BJ (cell line): Measurements from ENCODE around the gene UBD. TPM values are rescaled to one million over a fixed set of nuclear protein-coding genes. Genes with fewer than 3 reads are reported as not detected.

ENCODE experiments used
- CTCF ChIA-PET: fragments of 350-600 bp; formaldehyde crosslinking; extraction: SDS; loops from one replicate; lab custom pipeline; 2021; ENCODE audit warnings: antibody characterized with exemption, inconsistent platforms; lab: Yijun Ruan, JAX
- POLR2A ChIA-PET: fragments of 300-600 bp; sonication (Branson Sonifier 250); formaldehyde crosslinking; extraction: SDS; loops from one replicate; lab custom pipeline; 2021; ENCODE audit warnings: antibody characterized with exemption; lab: Charles Lee
- DNase-seq: peaks from one replicate; pipeline ENCODE4 v3.0.0-alpha.2; 2011; ENCODE audit warnings: low read depth
- H3K27me3 ChIP-seq: 2 replicates; pipeline ENCODE4 v1.6.0; 2011; ENCODE audit warnings: low read length; ENCODE audit not compliant: control insufficient read depth, insufficient read depth
- H3K36me3 ChIP-seq: 2 replicates; pipeline ENCODE4 v1.5.1; 2011; ENCODE audit warnings: low read length; ENCODE audit not compliant: control insufficient read depth, insufficient read depth
- H3K4me3 ChIP-seq: 2 replicates; pipeline ENCODE4 v1.5.1; 2011; ENCODE audit warnings: low read depth, mild to moderate bottlenecking, control low read depth, low read length
- polyA plus RNA-seq: library from polyadenylated mRNA; depleted of rRNA; stranded (reverse); fragments of >200 nt; gene quantifications from 2 replicates; pipeline ENCODE4 v1.2.3, GENCODE V29; 2011
- TF ChIP-seq, protein P1 (sequence below): IDR thresholded peaks from 2 replicates; pipeline ENCODE4 v1.5.1; 2011; ENCODE audit warnings: low read depth, mild to moderate bottlenecking, control low read depth, inconsistent platforms, low read length, moderate library complexity; ENCODE audit not compliant: insufficient read depth

UBD gene
- polyA plus RNA-seq, 1 experiment = not detected

DNA sequence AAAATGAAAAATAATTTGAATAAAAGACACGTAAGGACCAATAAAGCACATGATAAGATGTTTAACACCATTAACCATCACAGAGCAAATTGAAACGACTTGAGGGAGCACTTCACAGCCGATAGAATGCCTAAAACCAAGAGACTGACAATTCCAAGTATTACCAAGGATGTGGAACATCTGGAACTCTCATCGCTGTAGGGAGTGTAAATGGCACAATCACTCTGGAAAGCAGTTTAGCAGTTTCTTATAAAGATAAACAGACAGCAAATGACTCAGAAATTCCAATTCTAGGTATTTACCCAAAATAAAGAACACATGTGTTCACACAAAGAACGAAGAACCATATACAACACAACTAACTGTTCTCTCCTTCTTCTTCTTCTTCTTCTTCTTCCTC is 8.5 kb upstream of the UBD start:
- Histone ChIP-seq H3K4me3 (no peak overlapping the region), H3K36me3 (no peaks in the 10 kb centered on the region), H3K27me3 (no peaks in the 10 kb centered on the region)
- TF ChIP-seq, protein P1, sequence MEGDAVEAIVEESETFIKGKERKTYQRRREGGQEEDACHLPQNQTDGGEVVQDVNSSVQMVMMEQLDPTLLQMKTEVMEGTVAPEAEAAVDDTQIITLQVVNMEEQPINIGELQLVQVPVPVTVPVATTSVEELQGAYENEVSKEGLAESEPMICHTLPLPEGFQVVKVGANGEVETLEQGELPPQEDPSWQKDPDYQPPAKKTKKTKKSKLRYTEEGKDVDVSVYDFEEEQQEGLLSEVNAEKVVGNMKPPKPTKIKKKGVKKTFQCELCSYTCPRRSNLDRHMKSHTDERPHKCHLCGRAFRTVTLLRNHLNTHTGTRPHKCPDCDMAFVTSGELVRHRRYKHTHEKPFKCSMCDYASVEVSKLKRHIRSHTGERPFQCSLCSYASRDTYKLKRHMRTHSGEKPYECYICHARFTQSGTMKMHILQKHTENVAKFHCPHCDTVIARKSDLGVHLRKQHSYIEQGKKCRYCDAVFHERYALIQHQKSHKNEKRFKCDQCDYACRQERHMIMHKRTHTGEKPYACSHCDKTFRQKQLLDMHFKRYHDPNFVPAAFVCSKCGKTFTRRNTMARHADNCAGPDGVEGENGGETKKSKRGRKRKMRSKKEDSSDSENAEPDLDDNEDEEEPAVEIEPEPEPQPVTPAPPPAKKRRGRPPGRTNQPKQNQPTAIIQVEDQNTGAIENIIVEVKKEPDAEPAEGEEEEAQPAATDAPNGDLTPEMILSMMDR = no peak
- POLR2A ChIA-PET = no interaction called here
- CTCF ChIA-PET = no interaction called here
- no peak for DNase-seq

DNA sequence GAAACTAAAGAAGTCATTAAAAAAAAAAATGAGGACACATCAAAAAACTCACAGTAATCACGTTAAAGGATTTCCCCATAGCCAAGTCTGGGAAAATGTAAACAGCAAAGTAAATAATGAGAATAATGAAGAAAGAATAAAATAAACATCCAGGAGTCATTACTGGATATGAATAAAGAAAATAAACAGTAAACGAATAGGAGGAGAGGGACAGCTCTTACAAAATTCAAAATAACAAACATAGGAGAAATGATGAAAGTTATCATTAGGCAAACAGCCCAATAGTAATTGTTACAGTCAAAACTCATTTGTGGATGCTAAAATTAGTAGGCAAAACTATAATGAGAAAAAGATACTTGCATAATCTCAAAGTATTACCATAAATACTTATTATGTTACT is 8.0 kb upstream of the UBD start:
- DNase-seq = no peak
- ChIA-PET CTCF (no interaction called here), POLR2A (no interaction called here)
- Histone ChIP-seq H3K36me3 (no peaks in the 10 kb centered on the region), H3K4me3 (no peak overlapping the region), H3K27me3 (no peaks in the 10 kb centered on the region)
- TF ChIP-seq, protein P1 = no peak

DNA sequence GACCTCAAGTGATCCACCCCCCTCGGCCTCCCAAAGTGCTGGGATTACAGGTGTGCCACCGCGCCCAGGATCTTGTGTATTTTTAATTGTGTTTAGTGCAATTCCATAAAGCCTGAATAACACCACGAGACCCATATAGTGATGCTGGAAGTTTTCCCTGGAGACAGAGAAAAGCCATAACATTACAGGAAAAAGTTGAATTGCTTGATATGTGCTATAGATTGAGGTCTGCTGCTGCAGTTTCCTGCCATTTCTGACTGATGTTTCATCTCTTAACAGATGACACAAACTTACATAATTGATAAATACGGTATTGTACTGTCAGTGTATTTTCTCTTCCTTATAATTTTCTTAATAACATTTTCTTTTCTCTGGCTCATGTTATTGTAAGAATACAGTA is 7.3 kb upstream of the UBD start:
- ChIA-PET CTCF (no interaction called here), POLR2A (no interaction called here)
- TF ChIP-seq, protein P1 = no peak
- no peak for DNase-seq
- H3K27me3 ChIP-seq = no peaks in the 10 kb centered on the region
- no peak overlapping the region for H3K4me3 ChIP-seq
- no peaks in the 10 kb centered on the region for H3K36me3 ChIP-seq

GRCh38 chr6:29564875-29565274 is 5.3 kb upstream of the UBD start:
- TF ChIP-seq, protein P1 = no peak
- DNase-seq = no peak
- CTCF ChIA-PET = interaction anchor here (0.6 kb wide), 1 partner anchor 10 kb away, joined by 3 read pairs; no protein-coding TSS in a partner anchor

DNA sequence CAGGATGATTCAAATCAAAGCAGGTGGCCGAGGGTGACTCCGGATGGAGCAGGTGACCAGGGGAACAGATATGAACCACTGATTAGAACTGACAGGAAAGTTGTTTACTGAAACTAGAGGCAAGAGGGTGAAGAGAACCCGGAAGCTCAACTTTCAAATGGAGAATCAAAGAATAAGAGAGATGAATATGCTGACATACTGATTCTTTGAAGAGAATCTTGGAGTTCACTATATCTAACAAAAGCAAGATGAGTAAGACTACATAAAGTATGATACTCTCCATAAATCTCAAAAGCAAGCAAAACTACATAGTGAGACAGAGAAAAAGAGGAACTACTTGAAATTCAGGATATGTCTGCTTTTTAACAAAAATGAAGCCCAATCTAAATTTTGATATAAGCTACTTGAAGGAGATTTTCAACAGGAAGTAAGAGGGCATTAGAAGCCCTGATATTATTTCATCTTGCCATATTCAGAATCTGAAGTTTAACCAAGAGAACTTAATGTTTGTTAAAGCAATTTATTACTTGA is 4.0 kb upstream of the UBD start:
- Histone ChIP-seq H3K4me3 (no peak overlapping the region), H3K36me3 (no peaks in the 10 kb centered on the region), H3K27me3 (no peaks in the 10 kb centered on the region)
- DNase-seq = no peak
- ChIA-PET CTCF (interaction anchor here (0.6 to 1.5 kb wide), 2 partner anchors 26 to 681 kb away, joined by 3 to 5 read pairs; no protein-coding TSS in a partner anchor), POLR2A (no interaction called here)
- TF ChIP-seq, protein P1 = no peak

More at GRCh38 chr6:29564875-29565274, 5.3 kb upstream of the UBD start:
- H3K4me3 ChIP-seq = no peak overlapping the region
- no peaks in the 10 kb centered on the region for H3K36me3 ChIP-seq
- no peaks in the 10 kb centered on the region for H3K27me3 ChIP-seq
- POLR2A ChIA-PET = no interaction called here
